H1 (cell line): ENCODE data around the gene STEAP3. TPM values are rescaled to one million over a fixed set of nuclear protein-coding genes. Genes with fewer than 3 reads are reported as not detected.

Experiments
- CHD7 ChIP-seq: fragments of 300-600 bp; sonication (generic); IDR thresholded peaks from 2 replicates; pipeline ENCODE4 v1.7.1; 2012; ENCODE audit warnings: low read length, moderate library complexity, mild to moderate bottlenecking, inconsistent platforms; ENCODE audit not compliant: insufficient replicate concordance
- GTF2F1 ChIP-seq: IDR thresholded peaks from 2 replicates; pipeline ENCODE4 v1.6.1; 2012; ENCODE audit warnings: low read depth, low read length, improper control_type of control experiment, borderline replicate concordance
- POLR2A ChIP-seq, 2 experiments: IDR thresholded peaks; 1 replicate in 1 of 2; 2 replicates in 1 of 2; pipeline ENCODE4 v1.6.1; 2011; ENCODE audit warnings: low read depth in 2 of 2, low read length in 2 of 2, mild to moderate bottlenecking in 2 of 2; ENCODE audit errors: control extremely low read depth in 1 of 2
- polyA plus RNA-seq, 7 experiments: library from polyadenylated mRNA; depleted of rRNA in 3 of 7; stranded (reverse) in 5 of 7; unstranded in 2 of 7; fragments of >200 nt in 5 of 7; fragments of 200-250 nt in 2 of 7; gene quantifications; 1 replicate in 5 of 7; 2 replicates in 1 of 7; 4 replicates in 1 of 7; pipeline versions ENCODE4 v1.2.1 to v1.2.3, GENCODE V29; 2011 to 2013; ENCODE audit warnings: missing spikeins in 2 of 7, mixed read lengths in 2 of 7
- total RNA-seq: library from RNA; stranded (reverse); fragmentation: NEBNext Ultra II Directional; extraction: Animal tissue kit (Norgen Biotek cat#: 25700); gene quantifications from 2 replicates; pipeline ENCODE4 v1.2.1, GENCODE V29; 2021

STEAP3 gene
- total and polyA plus RNA-seq, 2 of the 8 experiments (the other 6 are each of a cell fraction or from before 2014, with no cell fraction given): 21.7 to 27.9 TPM

- TF ChIP-seq CHD7 (no peak), GTF2F1 (no peak), POLR2A (IDR thresholded peaks at IDR 0.05; ENCODE audit: control extremely low read depth in 1 of 2, low read depth in 2 of 2, low read length in 2 of 2) (no peak)
These were observed 44.0 kb downstream of the STEAP3 start (continued) for GRCh38 chr2:119267604-119268003.
